K562 (cell line): Measurements from ENCODE around the gene CUL4B. TPM values are rescaled to one million over a fixed set of nuclear protein-coding genes. Genes with fewer than 3 reads are reported as not detected.

ENCODE experiments used
- C11orf30 ChIP-seq: fragments of 450-650 bp; IDR thresholded peaks from 2 replicates; pipeline ENCODE4 v1.6.1; 2016; ENCODE audit warnings: low read depth, mild to moderate bottlenecking
- DEAF1 ChIP-seq: fragments of 450-650 bp; formaldehyde crosslinking; IDR thresholded peaks from 2 replicates; pipeline ENCODE4 v1.4.0; 2020; ENCODE audit warnings: mild to moderate bottlenecking, moderate library complexity
- ETS2 ChIP-seq: IDR thresholded peaks from 2 replicates; pipeline ENCODE4 v1.6.1; 2016; ENCODE audit warnings: borderline replicate concordance, missing genetic modification characterization, mild to moderate bottlenecking, moderate library complexity, missing compliant biosample characterization; ENCODE audit not compliant: poor library complexity, severe bottlenecking
- FOXM1 ChIP-seq, 2 experiments: fragments of 450-650 bp in 1 of 2; sonication (generic) in 1 of 2; formaldehyde crosslinking in 1 of 2; IDR thresholded peaks; 2 replicates each; pipeline versions ENCODE4 v1.6.1 to v1.9.0; 2017 to 2022; ENCODE audit warnings: low read depth in 2 of 2, mild to moderate bottlenecking in 2 of 2, missing genetic modification reagents in 1 of 2, moderate library complexity in 1 of 2
- GATAD2B ChIP-seq: fragments of 450-650 bp; IDR thresholded peaks from 2 replicates; pipeline ENCODE4 v1.6.1; 2017; ENCODE audit warnings: mild to moderate bottlenecking, borderline replicate concordance
- IRF9 ChIP-seq: fragments of 450-650 bp; IDR thresholded peaks from 2 replicates; pipeline ENCODE4 v1.6.1; 2016; ENCODE audit warnings: missing biosample characterization, missing genetic modification characterization
- KDM2B ChIP-seq: fragments of 250-450 bp; sonication (Bioruptor Pico); IDR thresholded peaks from 2 replicates; pipeline ENCODE4 v1.8.0; 2021; ENCODE audit warnings: mild to moderate bottlenecking, moderate library complexity
- MCM7 ChIP-seq, 2 experiments: fragments of 450-650 bp; IDR thresholded peaks; 2 replicates each; pipeline ENCODE4 v1.6.1; 2016 to 2018
- MLLT1 ChIP-seq, 2 experiments: fragments of 450-650 bp; IDR thresholded peaks; 2 replicates each; pipeline ENCODE4 v1.6.1; 2016
- MXI1 ChIP-seq: IDR thresholded peaks from 2 replicates; pipeline ENCODE4 v1.6.1; 2011; ENCODE audit warnings: low read depth, mild to moderate bottlenecking, improper control_type of control experiment, low read length
- MYBL2 ChIP-seq, 2 experiments: fragments of 450-650 bp in 1 of 2; sonication (generic) in 1 of 2; formaldehyde crosslinking in 1 of 2; IDR thresholded peaks; 2 replicates each; pipeline versions ENCODE4 v1.6.1 to v1.8.1; 2017 to 2022; ENCODE audit warnings: borderline replicate concordance in 1 of 2, inconsistent platforms in 1 of 2, low read depth in 1 of 2, mild to moderate bottlenecking in 1 of 2, missing genetic modification reagents in 1 of 2, moderate library complexity in 1 of 2
- NR2C1 ChIP-seq, 2 experiments: fragments of 450-650 bp; IDR thresholded peaks; 2 replicates each; pipeline ENCODE4 v1.6.1; 2017; ENCODE audit warnings: mild to moderate bottlenecking in 2 of 2, antibody characterized with exemption in 1 of 2, inconsistent platforms in 1 of 2, missing compliant biosample characterization in 1 of 2, missing genetic modification characterization in 1 of 2
- PHTF2 ChIP-seq: fragments of 250-450 bp; sonication (Bioruptor Pico); IDR thresholded peaks from 2 replicates; pipeline ENCODE4 v1.5.0; 2021; ENCODE audit warnings: mild to moderate bottlenecking
- RBM15 ChIP-seq: fragments of 200-400 bp; formaldehyde crosslinking; IDR thresholded peaks from 2 replicates; pipeline ENCODE4 v1.6.1; 2018; ENCODE audit warnings: mild to moderate bottlenecking, low read length, moderate library complexity; ENCODE audit not compliant: insufficient read depth
- SAFB2 ChIP-seq: fragments of 200-400 bp; formaldehyde crosslinking; IDR thresholded peaks from 2 replicates; pipeline ENCODE4 v1.6.1; 2018; ENCODE audit warnings: borderline replicate concordance, low read length, low read depth, moderate library complexity; ENCODE audit not compliant: severe bottlenecking
- SIN3A ChIP-seq, 2 experiments: fragments of 150-350 bp in 1 of 2; IDR thresholded peaks; 2 replicates each; pipeline ENCODE4 v1.6.1; 2011 to 2016; ENCODE audit warnings: borderline replicate concordance in 2 of 2, low read depth in 2 of 2, low read length in 2 of 2, mild to moderate bottlenecking in 2 of 2, moderate library complexity in 2 of 2; ENCODE audit not compliant: control insufficient read depth in 1 of 2
- SMAD4 ChIP-seq: fragments of 250-450 bp; sonication (Bioruptor Pico); conservative IDR thresholded peaks from 2 replicates; pipeline ENCODE4 v1.8.0; 2021; ENCODE audit warnings: inconsistent platforms, mild to moderate bottlenecking, moderate library complexity
- SUPT5H ChIP-seq: fragments of 450-650 bp; IDR thresholded peaks from 2 replicates; pipeline ENCODE4 v1.6.1; 2016
- TAL1 ChIP-seq: fragments of 450-650 bp; IDR thresholded peaks from 2 replicates; pipeline ENCODE4 v1.6.1; 2016; ENCODE audit warnings: mild to moderate bottlenecking
- TCFL5 ChIP-seq: fragments of 250-450 bp; sonication (Bioruptor Pico); conservative IDR thresholded peaks from 2 replicates; pipeline ENCODE4 v1.6.1; 2021; ENCODE audit warnings: mild to moderate bottlenecking, moderate library complexity, matching md5 sums
- U2AF2 ChIP-seq: fragments of 200-400 bp; formaldehyde crosslinking; optimal IDR thresholded peaks from 2 replicates; pipeline ENCODE3; 2017; ENCODE audit warnings: low read depth, mild to moderate bottlenecking, low read length
- ZFP91 ChIP-seq: sonication (generic); formaldehyde crosslinking; IDR thresholded peaks from 2 replicates; pipeline ENCODE4 v1.8.0; 2022; ENCODE audit warnings: mild to moderate bottlenecking, missing genetic modification reagents
- ZNF436 ChIP-seq: fragments of 250-450, 450-650 bp; sonication (Bioruptor Pico); formaldehyde crosslinking; IDR thresholded peaks from 2 replicates; pipeline ENCODE4 v1.7.0; 2020; ENCODE audit warnings: mild to moderate bottlenecking
- polyA plus RNA-seq, 8 experiments: library from polyadenylated mRNA; depleted of rRNA in 4 of 8; stranded (reverse) in 5 of 8; unstranded in 3 of 8; fragments of >200 nt; fragmentation: Nextera tagmentation in 2 of 8; fragmentation: Illumina TruSeq in 1 of 8; extraction: Ambion mirVana in 2 of 8; extraction: Trizol in 1 of 8; gene quantifications; 2 replicates each; pipeline versions ENCODE4 v1.2.1 to v1.2.3, GENCODE V29; 2011 to 2014; ENCODE audit warnings: inconsistent platforms in 1 of 8, missing spikeins in 1 of 8
- total RNA-seq, 7 experiments: library from RNA; depleted of rRNA in 6 of 7; stranded (reverse); fragments of >200 nt in 6 of 7; fragmentation: Illumina TruSeq in 2 of 7; extraction: Trizol in 2 of 7; gene quantifications; 2 replicates each; pipeline versions ENCODE4 v1.2.1 to v1.2.3, GENCODE V29; 2011 to 2021; ENCODE audit warnings: low replicate concordance in 1 of 7

CUL4B gene
- total and polyA plus RNA-seq, 9 of the 15 experiments (the other 6 are each of a cell fraction or from before 2014, with no cell fraction given), result 15.0 to 41.7 (median 37.5) TPM

GRCh38 chrX:120604361-120604782 is 43.6 kb upstream of the CUL4B start (continued):
- no peak for TF ChIP-seq ETS2 (tag)
- no peak for TF ChIP-seq PHTF2 (CRISPR knock-in tag)
- no peak for TF ChIP-seq RBM15
- TF ChIP-seq ZNF436 (CRISPR knock-in tag), result no peak
- TF ChIP-seq IRF9 (tag), result no peak
- TF ChIP-seq MXI1, result 0 out of 2 replicates have a peak, but pooled peaks have one; percentile 19
- no peak for TF ChIP-seq SAFB2
- no peak for TF ChIP-seq GATAD2B
- TF ChIP-seq MYBL2 (IDR thresholded peaks at IDR 0.05; ENCODE audit: low read depth), result no peak
- TF ChIP-seq MYBL2 (CRISPR knock-in tag; IDR thresholded peaks at IDR 0.05; ENCODE audit: borderline replicate concordance), result no peak
- no peak for TF ChIP-seq FOXM1 (IDR thresholded peaks at IDR 0.05; ENCODE audit: low read depth)
- TF ChIP-seq FOXM1 (CRISPR knock-in tag; IDR thresholded peaks at IDR 0.05; ENCODE audit: low read depth), result no peak
- TF ChIP-seq MLLT1 (IDR thresholded peaks at IDR 0.05), result peak in 1 of 2 experiments; percentile 51; a peak in 2 of 4 replicates
- TF ChIP-seq ZFP91, result no peak
- no peak for TF ChIP-seq KDM2B (CRISPR knock-in tag)
- TF ChIP-seq SIN3A (IDR thresholded peaks at IDR 0.05; ENCODE audit: borderline replicate concordance in 2 of 2, control insufficient read depth in 1 of 2, low read depth in 2 of 2, low read length in 2 of 2), result peak in 1 of 2 experiments; percentile 36; a peak in 1 of 4 replicates
- TF ChIP-seq C11orf30, result no peak
- TF ChIP-seq TCFL5 (CRISPR knock-in tag), result no peak
- TF ChIP-seq MCM7 (IDR thresholded peaks at IDR 0.05), result no peak
- TF ChIP-seq U2AF2, result no peak
- TF ChIP-seq SUPT5H, result peak; percentile 51; the same call in 1 of the 2 replicates
- peak; percentile 52; the same call in 1 of the 2 replicates for TF ChIP-seq NR2C1 (IDR thresholded peaks at IDR 0.05)
- TF ChIP-seq NR2C1 (tag; IDR thresholded peaks at IDR 0.05), result peak; percentile 64
- TF ChIP-seq SMAD4 (CRISPR knock-in tag), result no peak
- TF ChIP-seq TAL1, result no peak
- TF ChIP-seq DEAF1 (CRISPR knock-in tag), result no peak
